Motor neuron (in vitro differentiated cells): Measurements from ENCODE around the gene HIC1. TPM values are rescaled to one million over a fixed set of nuclear protein-coding genes. Genes with fewer than 3 reads are reported as not detected.

Experiments
- ATAC-seq, 8 experiments: fragments of 200-7000 bp; cut with Tn5 transposase; replicated peaks in 6 of 8; 2 replicates each; pipeline ENCODE4 v1.8.0; 2021; ENCODE audit warnings: mild to moderate bottlenecking in 8 of 8, moderate library complexity in 8 of 8
- H3K27ac ChIP-seq, 2 donors: fragments of 250-450 bp; sonication (Bioruptor Pico); 2 replicates each; pipeline ENCODE4 v1.9.0; 2021; ENCODE audit warnings: antibody characterized with exemption in 2 of 2, mild to moderate bottlenecking in 2 of 2, moderate library complexity in 1 of 2
- H3K4me1 ChIP-seq, 2 donors: fragments of 250-450 bp; sonication (Bioruptor Pico); replicated peaks in 1 of 2; 2 replicates each; pipeline ENCODE4 v1.6.1; 2021; ENCODE audit warnings: antibody characterized with exemption in 2 of 2, mild to moderate bottlenecking in 2 of 2, moderate library complexity in 1 of 2
- H3K4me3 ChIP-seq, 5 donors: fragments of 250-450 bp; sonication (Bioruptor Pico); 2 replicates each; pipeline ENCODE4 v1.9.0; 2021; ENCODE audit warnings: antibody characterized with exemption in 5 of 5, mild to moderate bottlenecking in 5 of 5, moderate library complexity in 4 of 5
- WGBS, 10 experiments: fragments of 450-650 bp; shearing (Covaris generic); methylation state at CpG; one replicate each; pipeline ENCODE4 v1.0.0; 2022; 5-methylcytosine and 5-hydroxymethylcytosine counted together
- in situ Hi-C, 9 experiments: fragments of 400-800 bp; cut with MboI; loops; one replicate each; pipeline ENCODE4 v1.15.0; 2021; ENCODE audit warnings: low sequenced_read_pairs in 9 of 9, low pct_unique_long_range_greater_than_20kb in 2 of 9; ENCODE audit not compliant: unreplicated experiment in 9 of 9
- total RNA-seq, 8 experiments: library from RNA; unstranded; fragments of 300-600 nt; gene quantifications; 2 replicates each; pipeline versions ENCODE4 v1.2.3 to v1.2.4, GENCODE V29; 2022

The HIC1 gene
- total RNA-seq, 8 experiments from 2014 or later, result 0.71 to 24.0 (median 6.7) TPM

DNA sequence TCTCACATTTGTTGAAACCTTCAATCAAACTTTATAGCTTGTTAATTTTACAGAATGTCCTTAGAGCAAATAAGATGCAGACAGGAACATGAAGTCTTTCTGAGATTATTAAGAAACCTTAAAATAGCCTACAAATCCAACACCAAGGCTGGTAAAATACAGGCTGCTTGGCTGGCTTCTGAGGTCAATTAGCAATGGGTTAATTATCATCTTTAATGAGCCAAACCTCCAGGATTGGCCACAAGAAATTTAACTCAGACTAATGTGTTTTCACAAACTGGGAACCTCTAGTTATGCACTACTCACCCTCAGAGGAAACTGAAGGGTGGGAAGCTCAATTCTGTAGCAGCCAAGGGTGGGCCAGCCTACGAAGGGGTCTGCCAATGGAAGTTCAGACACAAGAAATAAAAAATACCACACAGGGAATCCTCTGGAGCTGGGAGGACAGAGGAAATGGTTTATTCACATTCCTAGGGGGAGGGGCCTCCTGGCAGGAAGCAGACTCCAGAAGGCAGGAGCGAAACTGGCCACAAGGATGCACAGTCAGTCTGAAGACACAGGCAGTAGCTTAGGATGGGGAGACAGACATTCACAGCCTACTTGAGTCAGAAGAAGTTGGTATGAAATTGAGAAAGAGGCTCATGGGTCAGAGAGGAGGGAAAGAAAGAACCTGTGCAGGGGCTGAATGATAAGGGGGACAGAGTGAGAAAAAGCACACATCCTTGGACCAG, 36.1 kb downstream of the HIC1 start:
- in situ Hi-C loops, result loop anchor here in 1 of 9 experiments (25.0 kb wide), 1 partner anchor 146 kb away; no protein-coding TSS in a partner anchor
- no peak overlapping the region for H3K4me3 ChIP-seq
- ATAC-seq, result peak in 4 of 8 experiments; percentile 19 to 91 (median 66)
- H3K4me1 ChIP-seq, result peaks cover 9 to 24% of the 10 kb centered on the region in 2 donors
- 14 to 100% (median 40%) methylated on average over 1 to 2 of the region's 2 CpGs; no CpG with 5 or more reads in 5 of the 10 experiments for WGBS, 10 experiments
- H3K27ac ChIP-seq, result no peak overlapping the region

DNA sequence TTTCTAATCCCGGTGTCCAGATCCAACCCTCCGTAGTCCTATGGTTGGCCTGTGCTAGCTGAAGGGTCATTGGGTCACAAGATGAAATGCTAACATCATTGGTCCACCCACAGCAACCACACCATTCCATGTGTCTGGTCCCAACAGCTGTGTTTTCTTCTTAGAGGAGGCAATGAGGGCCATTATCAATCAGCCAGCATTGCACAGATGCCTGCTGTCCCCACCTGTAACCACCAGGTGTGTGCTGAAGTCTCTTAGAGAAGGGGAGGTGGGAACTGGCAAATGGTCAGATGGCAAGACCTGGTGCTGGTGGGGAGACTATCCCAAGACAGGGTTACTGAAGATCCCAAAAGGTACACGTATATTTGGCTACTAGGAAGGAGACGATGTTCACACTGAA, 37.4 kb downstream of the HIC1 start:
- H3K4me1 ChIP-seq, result peaks cover 9 to 20% of the 10 kb centered on the region in 2 donors
- WGBS, 10 experiments, result 96 to 100% (median 100%) methylated on average over 1 to 4 of the region's 4 CpGs; no CpG with 5 or more reads in 7 of the 10 experiments
- in situ Hi-C loops, result loop anchor here in 1 of 9 experiments (25.0 kb wide), 1 partner anchor 145 kb away; no protein-coding TSS in a partner anchor

DNA sequence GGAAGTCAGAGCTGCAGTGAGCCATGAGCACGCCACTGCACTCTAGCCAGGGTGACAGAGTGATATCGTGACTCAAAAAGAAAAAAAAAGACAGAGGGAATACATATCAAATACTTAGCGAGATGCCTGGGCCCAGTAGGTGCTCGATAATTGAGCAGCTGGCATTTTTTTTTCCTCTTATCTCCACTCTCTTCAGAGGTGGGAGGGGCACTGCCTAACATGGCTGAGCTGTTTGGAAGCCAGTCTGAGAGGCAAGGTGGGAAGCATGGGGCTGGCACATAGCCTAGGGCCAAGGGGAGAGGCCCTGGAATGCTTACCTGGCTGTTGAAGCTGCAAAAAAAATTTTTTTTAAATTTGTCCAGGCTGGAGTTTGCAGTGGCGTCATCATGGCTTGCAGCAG, 38.4 kb downstream of the HIC1 start:
- in situ Hi-C loops, result loop anchor here in 1 of 9 experiments (25.0 kb wide), 1 partner anchor 144 kb away; no protein-coding TSS in a partner anchor
- Histone ChIP-seq H3K4me1 (peaks cover 6 to 11% of the 10 kb centered on the region in 2 donors), H3K4me3 (no peak overlapping the region), H3K27ac (no peak overlapping the region)
- no peak for ATAC-seq
- 67 to 100% (median 96%) methylated on average over 1 to 4 of the region's 5 CpGs; no CpG with 5 or more reads in 3 of the 10 experiments for WGBS, 10 experiments

More for the DNA sequence above, 37.4 kb downstream of the HIC1 start:
- Histone ChIP-seq H3K4me3 (no peak overlapping the region), H3K27ac (no peak overlapping the region)
- ATAC-seq, result no peak

DNA sequence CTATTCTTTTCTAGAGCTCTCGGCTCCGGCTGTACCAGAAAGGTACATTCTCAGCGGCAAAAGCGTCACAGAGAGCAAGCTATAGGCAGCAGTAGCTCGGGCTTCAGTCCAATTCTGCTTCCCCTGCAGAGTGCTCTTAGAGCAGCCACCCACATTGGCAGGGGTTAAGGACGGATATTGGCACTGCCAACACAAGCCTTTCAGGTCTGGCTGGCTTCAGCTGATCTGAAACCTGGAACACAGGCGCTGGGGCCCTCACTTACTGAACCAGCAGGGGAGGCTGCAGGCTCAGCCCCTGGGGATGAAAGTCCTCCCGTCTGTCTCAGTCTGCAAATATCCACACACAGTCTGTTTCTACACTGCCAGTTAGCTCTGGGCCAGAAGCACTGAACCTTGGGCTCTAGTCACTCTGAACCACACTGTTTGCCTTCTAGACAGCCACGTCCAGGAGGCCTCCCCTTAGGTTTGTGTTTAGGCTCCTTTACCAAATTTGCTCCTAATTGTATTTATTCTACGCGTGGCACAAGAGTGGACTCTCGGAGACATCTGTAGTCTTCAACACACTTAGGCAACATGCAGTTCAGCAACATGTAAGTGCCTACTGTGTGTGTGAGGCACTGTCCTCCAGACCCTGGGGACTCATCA, 40.1 kb downstream of the HIC1 start:
- in situ Hi-C loops, result loop anchor here in 1 of 9 experiments (25.0 kb wide), 1 partner anchor 142 kb away; no protein-coding TSS in a partner anchor
- no peak overlapping the region for H3K27ac ChIP-seq
- no peak overlapping the region for H3K4me3 ChIP-seq
- no peaks in the 10 kb centered on the region for H3K4me1 ChIP-seq
- WGBS, 10 experiments, result 67 to 100% (median 92%) methylated on average over 1 to 11 of the region's 12 CpGs; no CpG with 5 or more reads in 2 of the 10 experiments
- ATAC-seq, result peak in 4 of 8 experiments; percentile 17 to 80 (median 38)

DNA sequence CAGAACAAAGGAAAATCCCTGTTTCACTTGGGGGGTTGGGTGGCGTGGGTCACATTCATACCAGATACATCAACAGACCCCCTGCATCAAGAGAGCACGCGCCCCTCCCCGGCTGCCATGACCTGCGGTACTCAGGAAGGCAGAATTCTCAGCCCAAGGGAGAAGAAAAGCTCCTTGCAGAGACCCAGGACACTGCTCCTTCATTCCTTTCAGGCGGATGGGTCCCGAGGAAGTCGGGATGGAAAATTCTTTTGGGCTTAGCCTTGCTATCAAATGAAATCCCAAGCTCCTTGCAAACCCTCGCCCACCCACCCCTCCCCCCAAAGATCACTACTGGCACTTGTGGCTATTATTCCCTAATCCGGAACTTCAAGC, 40.6 kb downstream of the HIC1 start:
- Histone ChIP-seq H3K27ac (no peak overlapping the region), H3K4me3 (no peak overlapping the region), H3K4me1 (no peaks in the 10 kb centered on the region)
- in situ Hi-C loops, result loop anchor here in 1 of 9 experiments (25.0 kb wide), 1 partner anchor 142 kb away; no protein-coding TSS in a partner anchor
- WGBS, 10 experiments, result 80 to 100% (median 82%) methylated on average over 1 to 6 of the region's 10 CpGs; no CpG with 5 or more reads in 4 of the 10 experiments
- ATAC-seq, result no peak

DNA sequence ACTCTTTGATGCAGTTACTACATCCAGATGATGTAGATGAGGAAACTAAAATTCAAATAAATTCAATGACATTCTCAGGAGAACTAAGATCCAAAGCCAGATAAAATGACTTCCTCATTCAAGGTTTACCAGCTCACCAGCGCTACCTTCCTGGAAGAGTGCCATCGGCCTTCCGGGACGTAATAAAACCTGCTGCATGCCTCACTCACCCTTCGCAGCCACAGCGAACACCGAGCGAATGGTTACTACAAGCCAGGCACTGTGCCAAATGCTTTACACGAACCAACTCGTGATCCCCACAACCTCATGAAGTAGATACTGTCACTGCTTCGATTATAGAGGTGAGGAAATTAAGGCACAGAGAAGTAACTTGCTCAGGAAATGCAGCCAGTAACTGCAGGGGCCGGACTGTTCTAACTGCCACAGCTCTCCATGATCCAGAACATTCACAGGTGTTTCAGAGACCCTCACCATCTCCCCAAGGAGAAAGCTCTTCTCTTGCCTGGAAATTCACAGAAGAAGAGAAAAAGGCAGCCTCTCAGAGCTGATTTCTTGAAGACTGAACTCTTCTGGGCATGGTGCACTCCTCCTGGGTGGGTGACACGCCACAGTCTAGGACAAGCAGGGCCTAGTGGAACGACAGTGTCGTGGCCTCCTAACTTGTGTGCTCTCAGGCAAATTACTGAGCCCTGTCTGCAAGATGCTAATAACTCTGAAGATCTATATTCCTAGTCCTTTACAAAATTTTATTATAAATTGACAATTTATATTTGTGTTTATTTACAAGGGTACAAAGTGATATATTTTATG, 46.8 kb downstream of the HIC1 start:
- in situ Hi-C loops, result no loop called here
- WGBS, 10 experiments, result 55 to 100% (median 86%) methylated on average over 1 to 13 of the region's 15 CpGs; no CpG with 5 or more reads in 2 of the 10 experiments

DNA sequence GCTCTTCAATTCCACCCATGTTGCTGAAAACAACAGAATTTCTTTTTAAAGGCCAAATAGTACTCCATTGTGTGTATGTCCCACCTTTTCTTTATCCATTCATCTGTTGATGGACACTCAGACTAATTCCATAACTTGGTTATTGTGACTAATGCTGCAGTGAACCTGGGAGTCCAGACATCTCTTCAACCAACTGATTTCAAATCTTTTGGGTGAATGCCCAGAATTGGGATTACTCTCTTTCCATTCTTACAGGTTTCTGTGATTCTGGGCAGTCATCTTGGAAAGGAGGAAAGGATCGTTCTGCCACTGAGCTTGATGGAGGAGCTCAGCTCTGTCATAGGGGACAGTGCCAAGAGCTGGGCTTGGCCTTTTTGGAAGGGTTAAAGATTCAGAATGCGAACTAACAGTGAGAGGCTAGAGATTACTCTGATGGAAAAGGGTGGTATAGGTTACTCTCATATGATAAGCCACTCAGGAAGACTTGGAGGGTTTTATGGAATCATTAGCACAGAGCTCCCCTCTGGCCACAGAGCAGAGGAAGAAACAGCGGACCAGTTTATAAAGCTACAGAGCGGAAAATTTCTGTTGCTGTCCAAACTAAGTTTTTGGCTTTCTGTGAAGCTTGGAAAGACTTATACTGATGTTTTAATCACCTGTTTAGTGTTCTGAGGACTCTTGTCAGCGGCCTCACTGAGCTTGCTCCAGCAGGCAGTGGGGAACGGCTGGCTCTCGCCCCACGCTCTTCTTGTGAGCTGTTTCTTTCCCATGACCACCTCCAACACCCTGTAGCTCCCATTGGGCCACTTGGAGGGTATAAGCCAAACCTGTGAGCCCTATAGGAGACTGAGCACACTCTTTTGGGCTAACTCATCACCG, 48.3 kb downstream of the HIC1 start:
- H3K27ac ChIP-seq, result no peak overlapping the region
- ATAC-seq, result peak in 1 of 8 experiments; percentile 24
- H3K4me1 ChIP-seq, result no peaks in the 10 kb centered on the region
- H3K4me3 ChIP-seq, result no peak overlapping the region
- in situ Hi-C loops, result no loop called here
- 64 to 100% (median 87%) methylated on average over 1 to 8 of the region's 9 CpGs for WGBS, 10 experiments

More for the DNA sequence above, 46.8 kb downstream of the HIC1 start:
- no peak overlapping the region for H3K27ac ChIP-seq
- peak in 1 of 8 experiments; percentile 20 for ATAC-seq
- H3K4me3 ChIP-seq, result no peak overlapping the region
- H3K4me1 ChIP-seq, result no peaks in the 10 kb centered on the region

DNA sequence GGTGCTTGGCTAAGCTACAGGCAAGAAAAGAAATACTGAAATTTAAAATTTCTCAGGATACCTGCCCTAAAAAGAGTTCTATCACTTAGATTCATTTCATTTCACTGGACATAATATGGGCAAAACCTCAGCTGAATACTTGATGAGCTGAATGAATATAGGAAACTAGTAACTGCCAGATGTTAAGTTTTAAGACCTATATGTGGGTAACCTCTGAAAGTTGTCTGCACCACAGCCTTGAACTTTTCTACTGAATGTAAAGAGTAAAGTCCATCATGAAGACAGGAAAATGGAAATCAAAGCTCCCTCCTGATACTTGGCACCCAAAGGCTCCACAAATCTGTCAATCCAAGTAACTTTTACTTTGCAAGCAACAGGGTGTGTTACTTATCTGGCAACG, 50.8 kb downstream of the HIC1 start:
- Histone ChIP-seq H3K4me1 (no peaks in the 10 kb centered on the region), H3K27ac (no peak overlapping the region), H3K4me3 (no peak overlapping the region)
- in situ Hi-C loops, result no loop called here
- ATAC-seq, result no peak
- WGBS, 10 experiments, result 83 to 100% (median 95%) methylated on average over 1 of the region's 1 CpG; no CpG with 5 or more reads in 6 of the 10 experiments

DNA sequence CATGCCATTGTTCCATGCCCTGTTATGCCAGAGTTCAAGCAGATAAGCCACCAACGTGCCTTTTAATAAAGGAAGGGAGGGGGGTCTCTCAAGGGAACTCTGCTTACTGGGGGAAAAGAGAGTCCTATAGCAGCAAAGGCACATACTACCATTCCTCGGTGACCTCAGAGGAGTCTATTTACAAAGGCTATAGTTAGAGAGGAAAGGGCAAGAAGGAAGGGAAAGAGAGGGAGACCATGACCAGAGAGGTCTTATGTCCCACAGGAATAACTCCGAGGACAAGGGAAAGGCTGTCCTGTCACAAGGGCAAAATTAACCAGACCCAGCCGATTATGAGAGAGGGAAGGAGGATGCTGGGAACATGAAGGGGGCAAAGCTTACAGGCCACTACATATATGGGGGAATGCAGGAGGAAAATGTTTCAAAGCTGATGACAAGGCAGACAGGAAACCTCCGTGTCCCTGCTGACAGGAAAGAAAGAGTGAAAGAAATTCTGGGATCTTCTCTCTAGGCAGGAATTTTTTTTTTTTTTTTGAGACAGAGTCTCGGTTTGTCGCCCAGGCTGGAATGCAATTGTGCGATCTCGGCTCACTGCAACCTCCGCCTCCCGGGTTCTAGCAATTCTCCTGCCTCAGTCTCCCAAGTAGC, 51.5 kb downstream of the HIC1 start:
- in situ Hi-C loops, result no loop called here
- ATAC-seq, result no peak
- no peaks in the 10 kb centered on the region for H3K4me1 ChIP-seq
- H3K4me3 ChIP-seq, result no peak overlapping the region
- WGBS, 10 experiments, result 47 to 96% (median 76%) methylated on average over 2 to 11 of the region's 11 CpGs
- no peak overlapping the region for H3K27ac ChIP-seq

DNA sequence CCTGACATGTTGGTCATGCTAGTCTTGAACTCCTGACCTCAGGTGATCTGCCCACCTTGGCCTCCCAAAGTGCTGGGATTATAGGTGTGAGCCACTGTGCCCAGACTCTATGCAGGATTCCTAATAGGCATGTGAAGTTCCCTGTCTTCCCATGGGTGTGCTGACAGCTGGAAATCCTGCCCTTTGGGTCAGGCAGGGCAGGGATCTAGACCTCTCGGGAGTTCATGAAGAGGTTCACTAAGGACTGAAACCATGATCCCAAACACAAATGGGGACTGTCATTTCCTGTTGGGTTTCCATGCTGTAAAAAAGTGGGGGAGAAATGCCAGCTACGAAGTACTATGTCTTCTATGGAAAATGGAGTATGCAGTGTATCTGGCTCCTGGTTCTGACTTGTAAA, 52.1 kb downstream of the HIC1 start:
- no peak for ATAC-seq
- Histone ChIP-seq H3K27ac (no peak overlapping the region), H3K4me1 (no peaks in the 10 kb centered on the region), H3K4me3 (no peak overlapping the region)
- in situ Hi-C loops, result no loop called here
- WGBS, 10 experiments, result 17 to 100% (median 100%) methylated on average over 1 of the region's 2 CpGs; no CpG with 5 or more reads in 6 of the 10 experiments

DNA sequence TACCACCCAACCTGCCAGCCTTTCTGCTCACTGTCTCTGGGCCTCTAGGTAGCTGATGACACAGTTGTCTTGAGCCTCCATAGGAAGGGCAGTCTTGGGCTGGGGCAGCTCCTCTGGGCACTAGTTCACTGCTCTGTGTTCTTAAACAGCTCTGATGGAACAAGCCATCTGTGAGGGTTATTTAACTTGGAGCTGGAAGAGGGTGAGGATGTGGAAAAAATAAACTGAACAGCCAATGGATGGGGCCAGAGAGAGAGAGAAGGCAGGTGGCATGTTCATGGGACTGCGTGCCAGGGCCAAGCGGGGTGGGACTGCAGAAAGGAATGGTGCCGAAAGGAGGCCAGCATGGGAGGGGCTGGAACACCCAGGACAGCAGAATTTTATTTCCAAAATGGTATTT, 52.6 kb downstream of the HIC1 start:
- ATAC-seq, result no peak
- 51 to 100% (median 93%) methylated on average over 1 to 3 of the region's 3 CpGs; no CpG with 5 or more reads in 4 of the 10 experiments for WGBS, 10 experiments
- Histone ChIP-seq H3K27ac (no peak overlapping the region), H3K4me3 (no peak overlapping the region), H3K4me1 (no peaks in the 10 kb centered on the region)
- in situ Hi-C loops, result no loop called here
